HepG2 (cell line): ENCODE measurements around the gene SKIC2. TPM values are rescaled to one million over a fixed set of nuclear protein-coding genes. Genes with fewer than 3 reads are reported as not detected.
A peak's percentile ranks its signal among the peaks of the same experiment; 100 is the strongest.

Experiments
- ASH2L ChIP-seq: fragments of 300-600, 200-600 bp; sonication (generic); IDR thresholded peaks from 2 replicates; pipeline ENCODE4 v1.7.0; 2017; ENCODE audit warnings: low read depth, mild to moderate bottlenecking, moderate library complexity, mixed read lengths, low read length; ENCODE audit not compliant: insufficient read length
- DNMT3B ChIP-seq: conservative IDR thresholded peaks from 2 replicates; pipeline ENCODE4 v1.6.1; 2016; ENCODE audit warnings: missing biosample characterization, control low read depth
- FOXP4 ChIP-seq: sonication (generic); formaldehyde crosslinking; IDR thresholded peaks from 2 replicates; pipeline ENCODE4 v1.4.0; 2020; ENCODE audit warnings: missing genetic modification reagents
- GFI1 ChIP-seq: sonication (generic); formaldehyde crosslinking; IDR thresholded peaks from 2 replicates; pipeline ENCODE4 v1.5.0; 2020; ENCODE audit warnings: missing genetic modification reagents, mild to moderate bottlenecking, borderline replicate concordance
- HHEX ChIP-seq: IDR thresholded peaks from 2 replicates; pipeline ENCODE4 v1.6.1; 2016; ENCODE audit warnings: control low read depth
- MIER3 ChIP-seq: IDR thresholded peaks from 2 replicates; pipeline ENCODE4 v1.6.1; 2016; ENCODE audit warnings: missing compliant biosample characterization, borderline replicate concordance
- NR2F6 ChIP-seq, 2 experiments: IDR thresholded peaks; 2 replicates each; pipeline ENCODE4 v1.6.1; 2016; ENCODE audit warnings: antibody characterized with exemption in 1 of 2, mild to moderate bottlenecking in 1 of 2
- RXRA ChIP-seq: sonication (generic); formaldehyde crosslinking; IDR thresholded peaks from 2 replicates; pipeline ENCODE4 v1.5.1; 2020; ENCODE audit warnings: missing genetic modification reagents
- STAG1 ChIP-seq: sonication (generic); formaldehyde crosslinking; IDR thresholded peaks from 2 replicates; pipeline ENCODE4 v1.4.0; 2020; ENCODE audit warnings: missing genetic modification reagents
- TCF12 ChIP-seq, 2 experiments: fragments of 450-650 bp in 1 of 2; sonication (generic) in 1 of 2; formaldehyde crosslinking in 1 of 2; IDR thresholded peaks; 2 replicates each; pipeline versions ENCODE4 v1.6.1 to v1.8.0; 2017 to 2022; ENCODE audit warnings: antibody characterized with exemption in 1 of 2, mild to moderate bottlenecking in 1 of 2, missing genetic modification reagents in 1 of 2, moderate library complexity in 1 of 2
- ZNF326 ChIP-seq: sonication (generic); formaldehyde crosslinking; IDR thresholded peaks from 2 replicates; pipeline ENCODE4 v1.4.0; 2020; ENCODE audit warnings: missing genetic modification reagents, borderline replicate concordance
- ZNF513 ChIP-seq: sonication (generic); formaldehyde crosslinking; conservative IDR thresholded peaks from 2 replicates; pipeline ENCODE4 v1.5.0; 2020; ENCODE audit warnings: missing genetic modification reagents
- ZNF577 ChIP-seq: sonication (generic); formaldehyde crosslinking; IDR thresholded peaks from 2 replicates; pipeline ENCODE4 v1.4.0; 2020; ENCODE audit warnings: mild to moderate bottlenecking, low read depth, missing genetic modification reagents, borderline replicate concordance
- ZNF816 ChIP-seq: sonication (generic); formaldehyde crosslinking; IDR thresholded peaks from 2 replicates; pipeline ENCODE4 v1.8.0; 2022; ENCODE audit warnings: missing genetic modification reagents, mild to moderate bottlenecking, borderline replicate concordance
- polyA plus RNA-seq, 8 experiments: library from polyadenylated mRNA; depleted of rRNA in 3 of 8; stranded (reverse) in 7 of 8; unstranded in 1 of 8; fragments of >200 nt; fragmentation: Illumina TruSeq in 4 of 8; extraction: Trizol in 4 of 8; gene quantifications; 2 replicates each; pipeline versions ENCODE4 v1.2.1 to v1.2.3, GENCODE V29; 2011 to 2016; ENCODE audit warnings: low read depth in 4 of 8, missing spikeins in 1 of 8, mixed read lengths in 1 of 8; ENCODE audit not compliant: insufficient read depth in 1 of 8
- total RNA-seq, 5 experiments: library from RNA; depleted of rRNA; stranded (reverse); fragments of >200 nt; fragmentation: Illumina TruSeq; extraction: Trizol; gene quantifications; 2 replicates each; pipeline ENCODE4 v1.2.3, GENCODE V29; 2016; ENCODE audit warnings: low read depth in 1 of 5
- TF ChIP-seq, protein P1 (sequence below): sonication (generic); formaldehyde crosslinking; IDR thresholded peaks from 2 replicates; pipeline ENCODE4 v1.8.0; 2022; ENCODE audit warnings: missing genetic modification reagents, mild to moderate bottlenecking, borderline replicate concordance
- TF ChIP-seq, protein P2 (sequence below): sonication (generic); formaldehyde crosslinking; conservative IDR thresholded peaks from 2 replicates; pipeline ENCODE4 v1.4.0; 2020; ENCODE audit warnings: missing genetic modification reagents
- TF ChIP-seq, protein P3 (sequence below): sonication (generic); formaldehyde crosslinking; IDR thresholded peaks from 2 replicates; pipeline ENCODE4 v1.5.0; 2020; ENCODE audit warnings: mild to moderate bottlenecking, missing genetic modification reagents, moderate library complexity

Gene SKIC2
- total and polyA plus RNA-seq, 2 of the 13 experiments (the other 11 are each of a cell fraction or from before 2014, with no cell fraction given), result 67.1 to 68.4 TPM

DNA sequence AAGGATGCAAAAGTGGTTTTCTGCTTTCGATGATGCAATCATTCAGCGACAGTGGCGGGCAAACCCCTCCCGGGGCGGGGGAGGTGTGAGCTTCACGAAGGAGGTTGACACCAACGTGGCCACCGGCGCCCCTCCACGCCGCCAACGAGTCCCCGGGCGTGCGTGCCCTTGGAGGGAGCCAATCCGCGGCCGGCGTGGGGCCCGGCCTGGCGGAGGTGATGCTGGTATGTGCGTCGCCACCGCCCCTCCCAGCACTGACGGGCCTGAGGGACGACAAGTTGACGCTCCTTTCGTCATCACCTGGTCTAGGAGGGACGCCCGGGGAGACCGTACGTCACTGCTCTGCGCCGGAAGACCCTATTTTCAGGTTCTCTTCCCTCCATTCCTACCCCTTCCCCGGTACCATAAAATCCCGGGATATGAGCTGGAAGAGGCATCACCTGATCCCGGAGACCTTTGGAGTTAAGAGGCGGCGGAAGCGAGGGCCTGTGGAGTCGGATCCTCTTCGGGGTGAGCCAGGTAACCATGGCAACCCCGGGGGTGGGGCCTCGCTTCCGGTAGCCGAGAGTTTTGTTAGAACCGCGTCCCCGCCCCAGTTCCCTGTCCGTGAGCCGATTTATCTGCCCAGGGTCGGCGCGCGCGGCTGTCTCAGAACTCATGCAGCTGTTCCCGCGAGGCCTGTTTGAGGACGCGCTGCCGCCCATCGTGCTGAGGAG is 13.2 kb downstream of the SKIC2 start, which contains the start of gene DXO (continued):
- TF ChIP-seq GFI1 (CRISPR knock-in tag), result no peak
- peak; percentile 36; the same call in 1 of the 2 replicates for TF ChIP-seq STAG1 (CRISPR knock-in tag)
- TF ChIP-seq FOXP4 (CRISPR knock-in tag), result peak; percentile 59
- peak; percentile 50; the same call in 1 of the 2 replicates for TF ChIP-seq NR2F6 (IDR thresholded peaks at IDR 0.05)
- TF ChIP-seq NR2F6 (CRISPR knock-in tag; IDR thresholded peaks at IDR 0.05), result peak; percentile 17
- TF ChIP-seq, protein P1, sequence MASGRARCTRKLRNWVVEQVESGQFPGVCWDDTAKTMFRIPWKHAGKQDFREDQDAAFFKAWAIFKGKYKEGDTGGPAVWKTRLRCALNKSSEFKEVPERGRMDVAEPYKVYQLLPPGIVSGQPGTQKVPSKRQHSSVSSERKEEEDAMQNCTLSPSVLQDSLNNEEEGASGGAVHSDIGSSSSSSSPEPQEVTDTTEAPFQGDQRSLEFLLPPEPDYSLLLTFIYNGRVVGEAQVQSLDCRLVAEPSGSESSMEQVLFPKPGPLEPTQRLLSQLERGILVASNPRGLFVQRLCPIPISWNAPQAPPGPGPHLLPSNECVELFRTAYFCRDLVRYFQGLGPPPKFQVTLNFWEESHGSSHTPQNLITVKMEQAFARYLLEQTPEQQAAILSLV (CRISPR knock-in tag), result peak; percentile 78
- TF ChIP-seq ZNF513, result 0 out of 2 replicates have a peak, but pooled peaks have one; percentile 39
- TF ChIP-seq, protein P2, sequence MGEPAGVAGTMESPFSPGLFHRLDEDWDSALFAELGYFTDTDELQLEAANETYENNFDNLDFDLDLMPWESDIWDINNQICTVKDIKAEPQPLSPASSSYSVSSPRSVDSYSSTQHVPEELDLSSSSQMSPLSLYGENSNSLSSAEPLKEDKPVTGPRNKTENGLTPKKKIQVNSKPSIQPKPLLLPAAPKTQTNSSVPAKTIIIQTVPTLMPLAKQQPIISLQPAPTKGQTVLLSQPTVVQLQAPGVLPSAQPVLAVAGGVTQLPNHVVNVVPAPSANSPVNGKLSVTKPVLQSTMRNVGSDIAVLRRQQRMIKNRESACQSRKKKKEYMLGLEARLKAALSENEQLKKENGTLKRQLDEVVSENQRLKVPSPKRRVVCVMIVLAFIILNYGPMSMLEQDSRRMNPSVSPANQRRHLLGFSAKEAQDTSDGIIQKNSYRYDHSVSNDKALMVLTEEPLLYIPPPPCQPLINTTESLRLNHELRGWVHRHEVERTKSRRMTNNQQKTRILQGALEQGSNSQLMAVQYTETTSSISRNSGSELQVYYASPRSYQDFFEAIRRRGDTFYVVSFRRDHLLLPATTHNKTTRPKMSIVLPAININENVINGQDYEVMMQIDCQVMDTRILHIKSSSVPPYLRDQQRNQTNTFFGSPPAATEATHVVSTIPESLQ (CRISPR knock-in tag), result no peak
- TF ChIP-seq MIER3 (CRISPR knock-in tag), result 0 out of 2 replicates have a peak, but pooled peaks have one; percentile 42
- TF ChIP-seq ZNF326 (CRISPR knock-in tag), result no peak
- TF ChIP-seq TCF12 (IDR thresholded peaks at IDR 0.05), result no peak
- peak; percentile 79; the same call in 1 of the 2 replicates for TF ChIP-seq TCF12 (CRISPR knock-in tag; IDR thresholded peaks at IDR 0.05)
- peak; percentile 99 for TF ChIP-seq ASH2L
- no peak; the same call in 1 of the 2 replicates for TF ChIP-seq DNMT3B (CRISPR knock-in tag)
- TF ChIP-seq HHEX (CRISPR knock-in tag), result no peak; the same call in 1 of the 2 replicates
- TF ChIP-seq RXRA (CRISPR knock-in tag), result peak; percentile 49
- no peak for TF ChIP-seq ZNF816
- TF ChIP-seq, protein P3, sequence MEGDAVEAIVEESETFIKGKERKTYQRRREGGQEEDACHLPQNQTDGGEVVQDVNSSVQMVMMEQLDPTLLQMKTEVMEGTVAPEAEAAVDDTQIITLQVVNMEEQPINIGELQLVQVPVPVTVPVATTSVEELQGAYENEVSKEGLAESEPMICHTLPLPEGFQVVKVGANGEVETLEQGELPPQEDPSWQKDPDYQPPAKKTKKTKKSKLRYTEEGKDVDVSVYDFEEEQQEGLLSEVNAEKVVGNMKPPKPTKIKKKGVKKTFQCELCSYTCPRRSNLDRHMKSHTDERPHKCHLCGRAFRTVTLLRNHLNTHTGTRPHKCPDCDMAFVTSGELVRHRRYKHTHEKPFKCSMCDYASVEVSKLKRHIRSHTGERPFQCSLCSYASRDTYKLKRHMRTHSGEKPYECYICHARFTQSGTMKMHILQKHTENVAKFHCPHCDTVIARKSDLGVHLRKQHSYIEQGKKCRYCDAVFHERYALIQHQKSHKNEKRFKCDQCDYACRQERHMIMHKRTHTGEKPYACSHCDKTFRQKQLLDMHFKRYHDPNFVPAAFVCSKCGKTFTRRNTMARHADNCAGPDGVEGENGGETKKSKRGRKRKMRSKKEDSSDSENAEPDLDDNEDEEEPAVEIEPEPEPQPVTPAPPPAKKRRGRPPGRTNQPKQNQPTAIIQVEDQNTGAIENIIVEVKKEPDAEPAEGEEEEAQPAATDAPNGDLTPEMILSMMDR (CRISPR knock-in tag), result peak; percentile 17; the same call in 1 of the 2 replicates
- 0 out of 2 replicates have a peak, but pooled peaks have one; percentile 90 for TF ChIP-seq ZNF577
